HEK293T (cell line): ENCODE measurements around the gene OR7G1.

Source experiments
- CTCF ChIA-PET: fragments of 350-600 bp; formaldehyde crosslinking; extraction: SDS; loops from one replicate; lab custom pipeline; 2021; ENCODE audit warnings: antibody characterized with exemption, inconsistent platforms; lab: Yijun Ruan, JAX
- POLR2A ChIA-PET: fragments of 350-600 bp; formaldehyde crosslinking; extraction: SDS; loops from one replicate; lab custom pipeline; 2020; ENCODE audit warnings: antibody characterized with exemption, inconsistent platforms; lab: Yijun Ruan, JAX
- DNase-seq: peaks from one replicate; pipeline ENCODE4 v3.0.0; 2012; ENCODE audit warnings: mixed read lengths; ENCODE audit errors: extremely low spot score
- ARNT ChIP-seq: fragments of 450-650 bp; IDR thresholded peaks from 2 replicates; pipeline ENCODE4 v1.6.1; 2017; ENCODE audit warnings: mild to moderate bottlenecking
- BHLHE40 ChIP-seq: fragments of 450-650 bp; IDR thresholded peaks from 2 replicates; pipeline ENCODE4 v1.6.1; 2016; ENCODE audit warnings: mild to moderate bottlenecking, moderate library complexity, borderline replicate concordance
- CTBP1 ChIP-seq: fragments of 450-650 bp; IDR thresholded peaks from 2 replicates; pipeline ENCODE4 v1.6.1; 2016; ENCODE audit warnings: borderline replicate concordance
- ELF4 ChIP-seq: fragments of 450-650 bp; IDR thresholded peaks from 2 replicates; pipeline ENCODE4 v1.6.1; 2017; ENCODE audit warnings: antibody characterized with exemption
- FOXA1 ChIP-seq: fragments of 450-650 bp; IDR thresholded peaks from 2 replicates; pipeline ENCODE4 v1.6.1; 2016; ENCODE audit warnings: mild to moderate bottlenecking
- FOXK2 ChIP-seq: fragments of 450-650 bp; IDR thresholded peaks from 2 replicates; pipeline ENCODE4 v1.6.1; 2016; ENCODE audit warnings: mild to moderate bottlenecking
- FOXM1 ChIP-seq: fragments of 450-650 bp; IDR thresholded peaks from 2 replicates; pipeline ENCODE4 v1.6.1; 2017; ENCODE audit warnings: mild to moderate bottlenecking, borderline replicate concordance
- HDGF ChIP-seq: fragments of 450-650 bp; IDR thresholded peaks from 2 replicates; pipeline ENCODE4 v1.6.1; 2017; ENCODE audit warnings: antibody characterized with exemption, borderline replicate concordance
- L3MBTL2 ChIP-seq: fragments of 450-650 bp; conservative IDR thresholded peaks from 2 replicates; pipeline ENCODE4 v1.6.1; 2016; ENCODE audit warnings: mild to moderate bottlenecking
- LEF1 ChIP-seq: fragments of 450-650 bp; IDR thresholded peaks from 2 replicates; pipeline ENCODE4 v1.6.1; 2017; ENCODE audit warnings: mild to moderate bottlenecking, borderline replicate concordance
- NFRKB ChIP-seq: fragments of 450-650 bp; IDR thresholded peaks from 2 replicates; pipeline ENCODE4 v1.6.1; 2016; ENCODE audit warnings: mild to moderate bottlenecking, moderate library complexity
- PKNOX1 ChIP-seq: fragments of 450-650 bp; IDR thresholded peaks from 2 replicates; pipeline ENCODE4 v1.6.1; 2016
- SP1 ChIP-seq: fragments of 450-650 bp; IDR thresholded peaks from 2 replicates; pipeline ENCODE4 v1.6.1; 2017
- SUZ12 ChIP-seq: fragments of 450-650 bp; IDR thresholded peaks from 2 replicates; pipeline ENCODE4 v1.6.1; 2016; ENCODE audit warnings: mild to moderate bottlenecking
- TARDBP ChIP-seq: fragments of 450-650 bp; IDR thresholded peaks from 2 replicates; pipeline ENCODE4 v1.6.1; 2016
- ZNF384 ChIP-seq: fragments of 450-650 bp; IDR thresholded peaks from 2 replicates; pipeline ENCODE4 v1.6.1; 2016

The OR7G1 gene

GRCh38 chr19:9155591-9155990, 40.0 kb upstream of the OR7G1 start:
- ChIA-PET CTCF (no interaction called here), POLR2A (no interaction called here)
- no peak for DNase-seq
- TF ChIP-seq FOXK2 (no peak), ARNT (no peak), SUZ12 (no peak), LEF1 (no peak)

DNA sequence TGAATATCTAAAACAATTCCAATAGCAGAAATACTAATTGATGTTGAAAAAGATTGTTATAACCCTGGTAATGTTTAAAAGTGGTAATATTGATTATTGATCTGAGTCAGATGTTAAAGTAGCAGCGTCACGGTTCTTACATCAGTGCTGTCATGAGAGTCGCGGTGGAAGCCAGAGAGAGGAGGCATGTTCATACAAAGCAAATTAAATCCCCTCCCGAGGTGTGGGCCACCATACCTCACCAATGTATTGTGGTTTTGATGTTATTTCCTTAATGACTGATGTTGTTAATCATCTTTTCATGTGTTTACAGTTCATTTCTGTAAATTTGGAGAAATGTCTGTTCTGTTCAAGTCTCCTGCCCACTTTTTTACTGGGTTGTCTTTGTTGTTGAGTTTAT, 35.8 kb upstream of the OR7G1 start:
- POLR2A ChIA-PET, result no interaction called here
- no peak for DNase-seq
- CTCF ChIA-PET, result no interaction called here
- no peak for TF ChIP-seq HDGF
- no peak for TF ChIP-seq LEF1
- TF ChIP-seq NFRKB, result no peak
- no peak for TF ChIP-seq L3MBTL2
- no peak for TF ChIP-seq FOXK2
- no peak for TF ChIP-seq FOXM1
- no peak for TF ChIP-seq CTBP1
- no peak for TF ChIP-seq TARDBP
- TF ChIP-seq SP1, result no peak

- ChIA-PET POLR2A (no interaction called here), CTCF (no interaction called here)
- DNase-seq, result no peak
- TF ChIP-seq NFRKB, result no peak
- TF ChIP-seq FOXM1, result no peak
- TF ChIP-seq SP1, result no peak
- TF ChIP-seq TARDBP, result no peak
- no peak for TF ChIP-seq L3MBTL2
- no peak for TF ChIP-seq PKNOX1
- TF ChIP-seq BHLHE40, result no peak
- TF ChIP-seq LEF1, result no peak
- TF ChIP-seq CTBP1, result no peak
Observed at GRCh38 chr19:9150650-9151049, 35.1 kb upstream of the OR7G1 start.

DNA sequence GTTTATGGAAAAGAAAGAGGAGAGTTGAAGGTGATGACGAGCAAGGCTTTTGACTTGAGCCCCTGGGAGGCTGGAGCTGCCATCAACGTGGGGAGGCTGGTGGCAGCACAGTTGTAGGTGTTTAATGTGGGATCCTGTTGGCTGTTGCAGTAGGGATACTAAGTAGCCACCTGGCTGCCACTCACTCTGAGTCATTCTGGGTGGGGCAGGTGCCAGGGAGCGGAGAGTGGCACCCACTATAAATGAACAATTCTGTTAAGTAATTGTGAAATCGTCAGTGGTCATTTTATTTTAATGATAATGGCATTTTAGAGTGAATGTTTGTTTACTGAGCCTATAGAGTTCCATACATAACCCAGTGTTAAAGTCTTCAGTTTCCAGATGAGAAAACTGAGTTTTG, 34.4 kb upstream of the OR7G1 start:
- POLR2A ChIA-PET, result no interaction called here
- CTCF ChIA-PET, result no interaction called here
- TF ChIP-seq ELF4, result no peak
- no peak for TF ChIP-seq SUZ12
- TF ChIP-seq FOXK2, result no peak
- TF ChIP-seq LEF1, result no peak
- no peak for TF ChIP-seq FOXM1
- no peak for TF ChIP-seq FOXA1
- TF ChIP-seq ZNF384, result no peak
- TF ChIP-seq SP1, result no peak
- no peak for TF ChIP-seq HDGF
- no peak for TF ChIP-seq ARNT
- TF ChIP-seq CTBP1, result no peak
- no peak for DNase-seq

DNA sequence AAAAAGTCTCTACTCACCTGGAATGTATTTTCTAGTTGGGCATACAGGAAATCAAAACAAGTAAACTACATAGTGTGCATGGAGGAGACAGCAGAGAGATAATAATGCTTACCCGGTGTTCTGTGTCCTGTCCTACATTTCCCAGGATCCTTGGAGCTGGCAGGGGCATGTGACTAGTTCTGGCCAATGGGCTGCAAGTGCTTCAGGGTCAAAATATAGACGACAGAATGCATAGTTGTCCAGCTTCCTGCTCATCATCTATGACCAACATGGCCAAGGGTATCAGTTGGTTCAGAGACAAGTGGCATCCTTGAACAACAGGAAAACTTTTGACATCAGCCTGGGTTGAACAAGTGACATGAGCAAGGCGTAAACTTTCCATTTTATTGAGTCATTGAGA, 33.1 kb upstream of the OR7G1 start:
- ChIA-PET POLR2A (no interaction called here), CTCF (no interaction called here)
- DNase-seq, result no peak
- TF ChIP-seq BHLHE40, result no peak
- no peak for TF ChIP-seq LEF1
- TF ChIP-seq L3MBTL2, result no peak
- TF ChIP-seq SP1, result no peak
- TF ChIP-seq FOXK2, result no peak
- TF ChIP-seq ELF4, result no peak

GRCh38 chr19:9146882-9147281, 31.3 kb upstream of the OR7G1 start:
- no peak for TF ChIP-seq SP1
- TF ChIP-seq TARDBP, result no peak
- TF ChIP-seq ZNF384, result no peak
- TF ChIP-seq BHLHE40, result no peak
- TF ChIP-seq SUZ12, result no peak
- TF ChIP-seq FOXM1, result no peak
- TF ChIP-seq CTBP1, result no peak
- TF ChIP-seq PKNOX1, result no peak
- no peak for TF ChIP-seq FOXA1
- no peak for TF ChIP-seq HDGF
- no peak for TF ChIP-seq ELF4
- TF ChIP-seq FOXK2, result no peak
- TF ChIP-seq NFRKB, result no peak
- no peak for TF ChIP-seq ARNT
- no peak for TF ChIP-seq L3MBTL2

GRCh38 chr19:9144920-9145319, 29.4 kb upstream of the OR7G1 start:
- ChIA-PET POLR2A (no interaction called here), CTCF (no interaction called here)
- no peak for DNase-seq
- no peak for TF ChIP-seq ELF4
- TF ChIP-seq BHLHE40, result no peak
- no peak for TF ChIP-seq FOXA1
- no peak for TF ChIP-seq FOXM1
- TF ChIP-seq LEF1, result no peak
- no peak for TF ChIP-seq NFRKB
- no peak for TF ChIP-seq HDGF
- TF ChIP-seq CTBP1, result no peak
- no peak for TF ChIP-seq FOXK2
- TF ChIP-seq ARNT, result no peak
- no peak for TF ChIP-seq TARDBP
- no peak for TF ChIP-seq SUZ12
- TF ChIP-seq SP1, result no peak
- no peak for TF ChIP-seq L3MBTL2
- TF ChIP-seq PKNOX1, result no peak
- TF ChIP-seq ZNF384, result no peak

More at GRCh38 chr19:9146882-9147281, 31.3 kb upstream of the OR7G1 start:
- DNase-seq, result no peak
- CTCF ChIA-PET, result no interaction called here
- POLR2A ChIA-PET, result no interaction called here
